Nucleus accumbens (tissue), 56 donors: ENCODE results near the gene ITGA5.
A peak's percentile ranks its signal among the peaks of the same experiment; 100 is the strongest.

Experiments used
- DNase-seq, 56 donors: peaks; one replicate each; lab custom pipeline; 2025; lab: John Stamatoyannopoulos, UW

The ITGA5 gene

GRCh38 chr12:54431911-54432814, 13.1 kb upstream of the ITGA5 start:
- peak in 6 of 56 donors; percentile 10 to 38 (median 18) for DNase-seq

GRCh38 chr12:54430471-54431069, 11.5 kb upstream of the ITGA5 start:
- DNase-seq = no peak

DNA sequence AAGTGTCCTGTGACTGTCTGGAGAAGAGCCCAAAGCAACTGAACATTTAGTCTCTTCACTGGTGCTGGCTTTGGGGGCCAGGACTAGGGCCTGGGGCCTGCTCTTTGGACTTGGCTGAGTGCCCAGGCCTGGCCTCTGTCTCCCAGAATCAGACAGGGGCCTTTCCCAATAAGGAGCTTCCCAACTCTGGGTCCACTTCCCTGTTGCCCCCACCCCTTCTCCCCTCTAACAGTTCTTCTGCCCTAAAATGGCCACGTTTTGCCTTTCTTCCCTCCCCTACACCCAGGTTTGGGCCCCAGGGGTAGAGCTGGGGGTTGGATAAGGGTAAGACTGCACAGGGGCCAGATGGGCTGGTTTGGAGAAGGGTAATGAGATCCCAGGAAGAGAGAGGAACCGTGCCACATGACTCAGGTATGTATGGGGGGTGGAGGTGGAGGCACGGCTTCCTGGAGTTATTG, 10.0 kb upstream of the ITGA5 start:
- DNase-seq = no peak

- DNase-seq = no peak
These were observed 9.3 kb upstream of the ITGA5 start for GRCh38 chr12:54428050-54429013.

- no peak for DNase-seq
These were observed 8.0 kb upstream of the ITGA5 start for GRCh38 chr12:54427106-54427505.

- DNase-seq = no peak
These were observed 7.6 kb upstream of the ITGA5 start for GRCh38 chr12:54426690-54427089.

GRCh38 chr12:54425702-54426101, 6.6 kb upstream of the ITGA5 start:
- no peak for DNase-seq

- DNase-seq = no peak
These were observed 5.2 kb upstream of the ITGA5 start for GRCh38 chr12:54424224-54424623.

DNA sequence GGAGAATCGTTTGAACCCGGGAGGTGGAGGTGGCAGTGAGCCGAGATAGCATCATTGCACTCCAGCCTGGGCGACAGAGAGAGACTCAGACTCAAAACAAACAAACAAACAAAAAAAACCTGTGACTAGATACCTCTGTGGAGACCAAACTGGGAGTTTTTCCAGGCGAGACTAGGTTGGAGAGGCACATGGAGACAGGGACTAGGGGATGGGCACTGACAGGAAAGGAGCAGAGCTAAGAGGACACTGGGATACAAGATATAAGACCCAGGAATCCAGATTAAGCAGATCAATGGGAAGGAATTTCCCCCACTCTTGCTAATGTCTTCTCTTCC, 4.7 kb upstream of the ITGA5 start:
- no peak for DNase-seq

- no peak for DNase-seq
These were observed 2.8 kb upstream of the ITGA5 start for GRCh38 chr12:54421879-54422250.

DNA sequence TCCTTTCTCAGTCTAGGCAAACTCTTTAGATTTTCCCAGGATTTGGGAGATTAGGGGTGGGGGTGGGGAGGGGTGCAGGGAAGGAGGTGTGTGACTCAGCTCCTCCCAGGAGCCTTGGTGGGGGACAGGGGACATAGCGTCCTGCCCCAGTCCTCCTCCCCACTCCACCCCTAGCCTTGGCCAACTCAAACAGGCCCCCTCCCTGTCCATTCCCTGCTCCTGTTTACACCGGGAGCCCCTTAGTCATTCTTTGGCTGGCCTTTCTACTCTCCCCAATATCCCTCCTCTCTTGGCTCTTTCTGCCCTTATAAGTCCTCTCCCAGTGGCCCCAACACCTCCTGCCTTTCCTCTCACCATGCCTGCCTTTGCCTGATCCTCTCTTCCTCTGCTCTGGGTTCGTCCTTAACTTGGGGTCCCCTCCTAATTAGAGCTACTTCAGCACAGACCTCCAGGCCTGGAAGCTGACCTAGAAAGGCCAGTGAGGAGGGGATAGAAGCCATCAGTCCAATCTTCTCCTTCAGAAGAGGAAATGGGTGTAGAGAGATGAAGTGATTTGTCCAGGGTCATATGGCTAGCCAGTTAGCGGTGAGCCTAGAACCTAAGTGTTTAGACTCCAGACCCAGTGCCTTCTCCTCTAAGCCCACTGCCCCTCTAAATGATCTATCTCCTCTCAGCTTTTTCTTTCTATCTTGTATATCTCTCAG, 2.3 kb upstream of the ITGA5 start:
- no peak for DNase-seq

- no peak for DNase-seq
These were observed 1.7 kb upstream of the ITGA5 start for GRCh38 chr12:54420766-54421144.

DNA sequence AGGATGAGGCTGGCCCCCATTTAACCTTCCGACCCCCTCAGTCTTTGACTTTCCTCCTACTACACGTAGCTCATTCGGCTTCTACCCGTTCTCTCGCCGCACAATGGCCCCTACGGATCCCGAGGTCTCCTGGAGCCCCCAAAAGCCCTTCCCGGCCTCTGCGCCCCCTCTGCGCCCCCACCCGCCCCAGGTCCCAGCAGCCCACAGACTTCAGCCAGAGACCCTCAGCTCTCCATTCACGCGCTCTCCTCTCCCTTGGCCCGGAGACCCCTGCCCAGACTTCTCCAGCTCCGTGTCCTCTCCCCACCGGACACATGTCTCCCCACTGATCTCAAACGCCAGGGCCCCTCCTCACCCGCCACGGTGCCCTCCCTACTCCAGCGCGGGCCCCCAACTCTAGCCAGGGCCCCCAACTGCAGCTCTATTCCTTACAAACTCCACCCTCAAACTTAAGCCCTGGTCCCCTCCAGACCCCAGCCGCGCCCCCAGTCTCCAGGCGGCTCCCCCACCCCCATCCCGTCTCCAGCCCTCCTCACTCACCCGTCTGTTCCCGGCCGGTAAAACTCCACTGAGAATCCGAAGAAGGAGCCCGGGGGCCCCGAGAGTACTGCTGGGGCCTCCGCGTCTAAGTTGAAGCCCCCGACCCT, 502 bp downstream of the ITGA5 start:
- no peak for DNase-seq

GRCh38 chr12:54417712-54418440, 1.2 kb downstream of the ITGA5 start:
- no peak for DNase-seq

DNA sequence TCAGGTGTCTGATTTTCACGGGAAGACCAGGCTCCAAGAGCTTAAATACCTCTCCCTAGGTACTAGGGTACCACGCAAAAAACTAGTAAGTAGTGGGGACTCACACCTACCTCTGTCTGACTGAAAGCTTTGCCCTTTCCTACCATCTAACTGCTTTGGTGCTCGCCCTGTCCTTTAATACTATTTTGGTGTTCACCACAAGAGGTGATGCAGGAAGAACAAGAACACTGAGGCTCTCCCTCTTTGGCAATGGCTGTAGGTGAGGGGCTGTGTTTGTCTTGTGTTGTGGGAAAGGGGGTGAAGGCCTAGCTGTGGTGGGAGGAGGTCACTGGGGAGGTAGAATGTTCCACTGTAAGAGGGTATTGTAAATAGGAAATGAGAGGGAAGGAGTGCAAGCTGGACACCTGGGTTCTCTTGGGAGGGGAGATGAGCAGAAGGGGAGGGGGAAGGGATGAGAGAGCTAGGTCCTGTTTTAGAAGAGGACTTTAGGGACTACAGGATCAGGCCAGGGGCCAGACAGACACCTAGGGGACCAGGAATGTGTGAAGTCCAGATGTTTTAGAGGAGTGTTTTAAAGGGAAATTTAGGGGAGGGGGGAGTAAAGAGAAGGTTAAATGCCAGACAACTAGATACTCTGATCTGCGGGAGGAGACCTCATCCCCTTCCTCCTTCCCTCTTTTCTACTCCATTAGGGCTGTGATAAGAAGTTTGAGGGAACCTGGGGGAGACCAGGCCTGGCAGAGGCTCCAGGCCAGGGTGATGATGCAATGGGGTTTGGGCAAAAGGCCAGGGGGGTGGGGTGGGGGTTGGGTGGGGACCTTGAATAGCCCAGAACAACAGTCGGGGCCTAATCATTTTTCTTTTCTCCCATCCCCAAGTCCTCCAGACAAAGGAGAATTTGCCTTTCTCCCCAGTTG, 2.1 kb downstream of the ITGA5 start:
- DNase-seq = no peak

DNA sequence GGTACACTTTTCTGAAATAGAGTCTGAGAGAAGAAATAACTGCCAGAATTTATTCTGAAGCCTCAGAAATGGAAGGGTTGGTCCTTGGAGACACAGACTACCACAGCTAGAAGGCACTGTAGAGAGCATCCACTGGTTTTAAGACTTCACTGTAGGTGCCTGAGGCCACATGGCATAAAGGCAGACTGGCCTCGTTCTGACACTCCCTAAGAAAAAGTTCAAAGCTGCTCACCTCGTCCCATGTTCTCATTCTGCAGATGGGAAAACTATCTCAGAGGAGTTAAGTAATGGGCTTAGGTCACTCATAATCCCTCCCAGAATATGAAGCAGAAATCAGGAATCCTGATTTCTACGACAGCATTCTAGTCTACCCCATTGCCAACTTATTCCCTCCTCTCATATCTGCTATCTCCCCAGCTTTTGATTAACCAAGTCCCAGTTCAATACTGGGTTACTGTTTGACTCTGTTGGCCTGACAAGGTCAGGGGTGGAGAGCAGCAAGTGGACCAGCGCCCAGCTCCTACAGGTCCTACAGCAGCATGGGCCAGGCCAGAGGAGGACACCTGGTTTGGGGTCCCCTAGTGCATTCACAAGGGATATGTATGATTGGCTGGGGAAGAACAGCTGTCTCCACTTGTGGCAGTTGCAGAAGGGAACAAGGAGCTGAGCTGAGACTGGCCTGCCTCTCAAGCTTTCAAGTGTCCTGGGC, 3.7 kb downstream of the ITGA5 start:
- no peak for DNase-seq
